NB4 (cell line): ENCODE data around the gene RPN1.
A peak's percentile ranks its signal among the peaks of the same experiment; 100 is the strongest.

Experiments used
- DNase-seq: peaks from one replicate; pipeline ENCODE4 v3.0.0; 2010; ENCODE audit warnings: low read depth
- H3K4me3 ChIP-seq: one replicate; pipeline ENCODE4 v1.5.1; 2011; ENCODE audit warnings: mild to moderate bottlenecking, low read depth, low read length, moderate library complexity
- CTCF ChIP-seq: IDR thresholded peaks from one replicate; pipeline ENCODE4 v1.5.1; 2012; ENCODE audit warnings: low read depth, low read length
- MAX ChIP-seq: IDR thresholded peaks from 2 replicates; pipeline ENCODE4 v1.6.1; 2011; ENCODE audit warnings: low read depth, low read length
- MYC ChIP-seq: IDR thresholded peaks from 2 replicates; pipeline ENCODE4 v1.6.1; 2011; ENCODE audit warnings: low read depth, low read length
- POLR2A ChIP-seq: IDR thresholded peaks from 2 replicates; pipeline ENCODE4 v1.6.1; 2011; ENCODE audit warnings: mild to moderate bottlenecking; ENCODE audit not compliant: insufficient read length; ENCODE audit errors: extremely low read depth

RPN1 gene

GRCh38 chr3:128625409-128625945, 25.1 kb downstream of the RPN1 start:
- H3K4me3 ChIP-seq = no peak overlapping the region
- TF ChIP-seq MYC (no peak), POLR2A (no peak), MAX (no peak)
- DNase-seq = no peak

- TF ChIP-seq CTCF (no peak), POLR2A (no peak), MYC (no peak), MAX (no peak)
- no peak for DNase-seq
- H3K4me3 ChIP-seq = no peak overlapping the region
Observed at GRCh38 chr3:128624526-128625138, 26.0 kb downstream of the RPN1 start.

- DNase-seq = no peak
- TF ChIP-seq CTCF (no peak), POLR2A (no peak), MAX (no peak), MYC (no peak)
- no peak overlapping the region for H3K4me3 ChIP-seq
Observed at GRCh38 chr3:128623762-128624176, 26.8 kb downstream of the RPN1 start.

GRCh38 chr3:128621931-128622330, 28.7 kb downstream of the RPN1 start:
- TF ChIP-seq POLR2A (no peak), CTCF (no peak), MYC (no peak), MAX (no peak)
- no peak for DNase-seq

GRCh38 chr3:128621234-128621633, 29.4 kb downstream of the RPN1 start:
- H3K4me3 ChIP-seq = no peak overlapping the region
- TF ChIP-seq CTCF (no peak), MAX (no peak), MYC (no peak), POLR2A (no peak)
- DNase-seq = no peak

More at GRCh38 chr3:128621931-128622330, 28.7 kb downstream of the RPN1 start:
- no peak overlapping the region for H3K4me3 ChIP-seq

GRCh38 chr3:128620268-128620691, 30.3 kb downstream of the RPN1 start:
- peak; percentile 77 for DNase-seq
- TF ChIP-seq CTCF = peak; percentile 44
- TF ChIP-seq MAX = no peak
- no peak for TF ChIP-seq MYC
- H3K4me3 ChIP-seq = no peak overlapping the region
